Stimulated activated CD4-positive, alpha-beta T cell treated with anti-CD3 and anti-CD28 coated beads, Interleukin-4, amount 100 ng/mL, for 24 hours (primary cell): ENCODE measurements around the gene RPL13A.
"Not testable (repeated sequence)": the region's sequence is repeated elsewhere in the genome, so short reads cannot be mapped to it uniquely, and the experiment has no call there.

Experiments
- DNase-seq: peaks from one replicate; pipeline ENCODE4 v3.0.0-alpha.2; 2020

The RPL13A gene

DNA sequence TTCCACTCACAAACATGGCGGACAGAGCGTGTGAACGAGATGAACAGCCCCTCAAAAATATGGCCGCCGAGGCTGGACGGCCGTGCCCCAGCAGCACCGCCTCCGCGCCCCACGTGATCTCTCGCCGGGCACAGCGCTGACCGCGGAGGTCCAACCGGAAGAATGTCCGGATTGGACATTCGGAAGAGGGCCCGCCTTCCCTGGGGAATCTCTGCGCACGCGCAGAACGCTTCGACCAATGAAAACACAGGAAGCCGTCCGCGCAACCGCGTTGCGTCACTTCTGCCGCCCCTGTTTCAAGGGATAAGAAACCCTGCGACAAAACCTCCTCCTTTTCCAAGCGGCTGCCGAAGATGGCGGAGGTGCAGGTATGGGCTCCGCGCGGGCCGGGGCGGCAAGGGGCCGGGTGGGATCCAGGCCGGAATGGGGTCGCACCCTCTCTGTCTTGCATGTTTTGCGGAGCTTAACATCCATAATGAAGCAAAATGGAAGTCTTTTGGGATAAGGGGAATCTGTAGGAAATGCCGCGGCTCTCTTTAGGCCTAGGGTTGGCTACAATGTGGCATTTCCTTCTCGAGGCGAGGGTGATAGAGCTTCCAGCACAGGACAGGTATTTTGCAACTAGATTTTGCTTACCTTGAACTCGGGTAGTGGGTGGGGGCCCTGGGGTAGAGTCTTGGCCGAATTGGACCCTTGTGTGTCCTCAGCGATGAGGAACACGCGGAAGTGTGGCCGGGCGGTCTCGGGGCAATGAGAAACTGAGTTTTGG, at the start of gene RPL13A:
RPL13A (plus strand) TSS at position 332 of the 769 bp plus-strand sequence; CDS start at position 354, 22 bp downstream.
- DNase-seq = peak; percentile 100

GRCh38 chr19:49438261-49438660, 49.1 kb upstream of the RPL13A start:
- no peak for DNase-seq

DNA sequence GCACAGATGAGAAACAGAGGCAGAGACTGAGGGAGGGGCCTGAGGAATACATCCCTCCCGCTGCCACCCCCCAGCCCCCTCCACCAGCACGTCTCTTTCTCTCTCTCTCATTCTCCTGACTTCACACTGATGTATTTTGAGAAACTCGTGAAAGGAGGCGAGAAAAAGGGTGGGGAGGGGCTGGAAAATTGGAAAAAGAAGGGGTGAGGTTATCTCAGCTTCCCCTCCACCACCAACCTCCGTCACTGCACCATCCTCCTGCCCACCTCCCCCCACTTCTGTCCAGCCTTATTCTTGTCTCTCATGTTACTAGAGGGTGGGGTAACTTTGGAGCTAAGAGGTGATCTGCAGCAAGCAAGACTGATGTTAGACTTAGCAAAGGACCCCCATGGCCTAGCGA, 47.6 kb upstream of the RPL13A start:
- DNase-seq = no peak

DNA sequence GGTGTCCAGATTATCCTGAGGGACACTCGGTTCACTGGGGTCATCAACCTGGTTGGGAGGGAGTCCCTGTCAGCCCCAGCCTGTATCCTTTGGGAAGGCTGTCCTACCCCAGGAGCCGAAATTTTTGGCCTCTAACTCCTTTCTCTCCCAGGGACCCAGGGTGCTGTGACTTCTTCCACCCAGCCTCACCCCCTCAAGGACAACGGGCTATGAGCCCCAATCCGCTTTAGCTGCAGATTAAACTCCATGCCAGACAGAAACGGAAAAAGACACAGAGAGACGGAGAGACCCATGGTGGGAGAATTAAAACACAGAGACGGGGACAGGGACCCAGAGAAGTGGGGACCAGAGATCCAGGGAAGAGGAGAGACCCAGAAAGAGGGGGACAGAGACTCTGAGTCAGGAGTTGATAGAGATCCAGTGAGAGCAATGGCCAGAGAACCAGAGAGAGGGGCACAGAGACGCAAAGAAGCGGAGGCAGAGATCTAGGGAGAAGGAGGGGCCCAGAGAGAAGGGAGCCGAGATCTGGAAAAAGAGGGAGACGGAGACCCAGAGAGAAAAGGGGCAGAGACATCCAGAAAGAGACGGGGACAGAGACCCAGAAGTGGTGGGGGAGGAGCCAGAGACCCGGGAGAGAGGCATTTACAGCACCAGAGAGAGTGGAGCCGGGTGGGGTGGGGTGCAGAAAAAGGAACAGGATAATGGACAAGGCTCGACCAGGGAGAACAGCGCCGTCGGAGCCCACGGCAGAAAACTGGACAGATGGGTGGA, 46.8 kb upstream of the RPL13A start:
- no peak for DNase-seq

DNA sequence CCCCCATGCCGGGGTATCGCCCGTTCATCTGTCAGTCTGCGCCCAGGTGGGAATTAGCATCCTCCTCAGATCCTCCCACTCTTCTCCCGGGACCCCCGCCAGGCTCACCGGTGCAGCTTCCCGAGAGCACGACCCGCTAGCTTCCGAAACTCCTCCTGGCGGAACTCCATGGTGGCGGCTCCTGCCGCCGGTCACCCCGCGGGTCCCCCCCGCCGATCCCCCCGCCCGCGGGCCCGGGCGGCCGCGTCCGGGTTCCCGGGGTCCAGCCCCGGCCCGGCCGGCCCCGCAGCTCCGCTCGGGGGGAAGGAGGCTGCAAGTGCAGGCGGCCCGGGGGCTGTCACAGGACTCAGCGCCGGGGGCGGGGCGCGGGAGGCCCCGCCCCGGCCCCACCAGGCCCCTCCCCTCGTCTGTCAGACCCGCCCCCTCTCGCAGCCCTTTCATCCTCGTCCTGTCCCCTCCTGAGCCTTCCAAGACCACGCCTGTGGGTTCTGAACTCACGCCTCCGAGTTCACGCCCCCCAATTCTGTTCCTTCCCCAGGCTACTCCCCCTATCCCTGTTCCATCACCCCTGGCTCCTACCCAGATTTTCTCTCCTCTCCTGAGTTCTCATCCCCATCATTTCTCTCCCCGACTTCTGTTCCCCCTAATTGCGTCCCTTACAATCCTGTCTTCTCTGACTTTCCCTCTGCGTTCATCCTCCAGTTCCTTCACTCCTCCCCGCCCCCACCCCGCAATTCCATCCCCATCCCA, 46.0 kb upstream of the RPL13A start, which contains the start of gene SLC17A7:
SLC17A7 (minus strand) TSS at position 318 of the 750 bp plus-strand sequence; CDS start at position 170, 148 bp downstream.
- peak; percentile 35 for DNase-seq

- DNase-seq = no peak
Measured at GRCh38 chr19:49441960-49442350, 45.5 kb upstream of the RPL13A start.

- DNase-seq = no peak
Measured at GRCh38 chr19:49442354-49442753, 45.1 kb upstream of the RPL13A start.

- DNase-seq = peak; percentile 63
Measured at GRCh38 chr19:49442771-49443365, 44.5 kb upstream of the RPL13A start.

- DNase-seq = peak; percentile 95
Measured at GRCh38 chr19:49443366-49444099, 43.9 kb upstream of the RPL13A start.

DNA sequence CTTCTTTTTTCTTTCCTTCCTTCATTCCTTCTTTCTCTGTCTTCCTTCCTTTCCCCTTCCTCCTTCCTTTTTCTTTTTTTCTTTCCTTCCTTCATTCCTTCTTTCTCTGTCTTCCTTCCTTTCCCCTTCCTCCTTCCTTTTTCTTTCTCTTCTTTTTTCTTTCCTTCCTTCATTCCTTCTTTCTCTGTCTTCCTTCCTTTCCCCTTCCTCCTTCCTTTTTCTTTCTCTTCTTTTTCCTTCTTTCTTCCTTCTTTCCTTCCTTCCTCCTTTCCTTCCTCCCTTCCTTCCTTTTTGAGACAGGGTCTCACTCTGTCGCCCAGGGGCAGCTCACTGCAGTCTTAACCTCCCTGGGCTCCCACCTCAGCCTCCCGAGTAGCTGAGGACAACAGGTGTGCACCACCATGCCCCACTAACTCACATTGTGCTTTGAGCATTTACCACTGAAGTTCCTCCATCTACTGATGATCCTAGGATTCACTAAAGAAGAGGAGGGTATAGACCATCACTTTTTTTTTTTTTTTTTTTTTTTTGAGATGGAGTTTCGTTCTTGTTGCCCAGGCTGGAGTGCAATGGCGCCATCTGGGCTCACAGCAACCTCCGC, 43.2 kb upstream of the RPL13A start:
- DNase-seq = not testable (repeated sequence)

GRCh38 chr19:49445997-49446396, 41.4 kb upstream of the RPL13A start:
- no peak for DNase-seq

DNA sequence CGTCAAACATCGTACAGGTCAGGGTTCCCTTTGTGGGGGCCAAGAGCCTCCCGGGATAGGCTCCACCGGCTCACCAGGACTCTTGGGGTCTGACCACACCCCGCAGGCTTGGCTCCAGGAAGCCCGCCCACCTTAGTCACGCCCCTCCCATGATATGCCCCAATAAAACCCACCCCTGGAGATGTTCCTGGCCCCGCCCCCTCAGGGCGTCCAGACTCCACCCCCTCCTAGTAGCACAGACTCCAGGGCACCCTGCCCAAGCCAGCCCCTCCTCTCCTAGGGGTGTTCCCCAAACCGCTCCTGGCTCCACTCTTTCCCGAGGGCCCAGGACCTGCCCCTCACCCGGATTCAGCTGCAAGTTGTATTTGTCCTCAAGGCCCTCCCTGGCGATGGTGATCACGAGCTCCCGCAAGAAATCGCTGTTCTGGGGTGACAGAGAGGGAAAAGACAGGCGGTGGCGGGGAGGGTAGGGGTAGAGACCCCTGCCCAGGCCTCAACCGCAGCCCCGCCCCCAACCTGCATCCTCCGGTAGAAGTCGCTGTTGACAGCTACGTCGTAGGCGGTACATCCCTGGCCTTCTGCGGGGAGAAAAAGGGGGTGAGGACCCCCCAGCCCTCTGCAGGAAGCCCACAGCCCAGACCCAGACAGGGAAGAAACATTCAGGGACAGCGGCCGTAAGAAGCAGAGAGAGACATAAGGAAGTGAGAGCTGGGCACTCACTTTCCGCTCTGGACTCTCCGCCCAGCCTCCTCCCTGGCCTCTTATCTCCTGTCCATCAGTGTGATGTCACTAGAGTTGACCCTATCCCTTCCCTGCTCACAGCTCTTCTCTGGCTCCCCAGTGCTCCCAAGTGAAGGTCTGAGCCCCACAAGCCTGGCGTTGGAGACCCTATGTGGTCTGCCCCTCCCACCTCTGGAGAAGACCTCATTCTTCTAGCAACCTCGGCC, 39.6 kb upstream of the RPL13A start:
- DNase-seq = peak; percentile 18

DNA sequence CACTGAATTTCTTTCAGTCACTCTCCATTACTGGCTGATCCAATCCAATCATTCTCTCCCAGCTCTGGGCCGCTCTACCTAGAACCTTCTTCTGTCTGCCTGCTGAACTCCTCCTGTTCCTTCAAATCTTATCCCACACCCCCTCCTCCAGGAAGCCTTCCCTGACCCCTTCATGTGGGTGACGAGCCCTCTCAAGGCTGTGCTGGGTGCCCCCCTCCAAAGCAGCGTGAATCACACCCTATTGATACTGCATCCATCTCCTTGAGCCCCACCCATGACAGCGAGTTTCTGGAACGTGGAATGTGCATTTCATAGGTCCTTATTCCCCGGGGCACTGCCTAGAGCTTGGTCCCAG, 39.0 kb upstream of the RPL13A start:
- no peak for DNase-seq

- DNase-seq = no peak
Measured at GRCh38 chr19:49450405-49450804, 37.0 kb upstream of the RPL13A start.

DNA sequence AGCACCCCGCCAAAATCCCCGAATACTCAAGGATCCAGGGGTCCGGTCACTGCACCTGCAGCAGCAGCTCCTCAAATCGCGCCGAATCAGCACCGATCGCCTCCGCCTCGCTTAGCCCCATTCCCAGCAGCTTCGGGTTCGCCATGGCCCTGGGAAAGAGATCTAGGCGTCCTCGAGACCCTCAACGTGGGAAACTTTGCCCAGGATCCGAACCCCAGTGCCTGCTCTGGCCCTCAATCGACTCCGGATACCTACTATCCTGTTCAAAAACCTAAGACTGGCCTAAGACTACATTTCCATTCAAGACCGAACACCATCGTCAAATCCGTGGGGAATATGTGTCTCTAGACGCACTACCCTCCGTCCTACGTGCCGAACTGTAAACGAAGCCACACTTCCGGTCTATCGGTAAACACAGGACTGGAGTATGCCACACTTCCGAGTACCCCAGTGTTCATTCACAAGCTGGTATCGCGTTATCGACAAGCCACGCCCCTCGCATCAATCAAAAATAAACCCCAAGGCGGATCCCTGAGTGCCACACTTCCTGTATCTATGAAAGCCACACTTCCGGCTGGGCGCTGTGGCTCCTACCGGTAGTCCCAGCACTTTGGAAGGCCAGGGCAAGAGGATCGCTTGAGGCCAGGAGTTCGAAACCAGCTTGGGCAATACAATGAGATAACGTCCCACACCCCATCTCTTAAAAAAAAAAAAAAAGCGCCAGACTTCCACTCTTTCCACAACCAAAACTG, 35.8 kb upstream of the RPL13A start, which contains the start of gene PIH1D1:
PIH1D1 (minus strand) TSS at position 385 of the 752 bp plus-strand sequence; CDS start at position 145, 240 bp downstream.
- peak; percentile 97 for DNase-seq

- peak; percentile 98 for DNase-seq
Measured at GRCh38 chr19:49453013-49453756, 34.2 kb upstream of the RPL13A start, which contains the start of gene ALDH16A1. Gene ALDH16A1, plus strand, starts transcription at chr19:49453225. Its CDS starts 107 bp downstream, at chr19:49453332.

GRCh38 chr19:49453757-49454240, 33.6 kb upstream of the RPL13A start:
- DNase-seq = no peak

GRCh38 chr19:49455773-49456172, 31.6 kb upstream of the RPL13A start:
- no peak for DNase-seq

DNA sequence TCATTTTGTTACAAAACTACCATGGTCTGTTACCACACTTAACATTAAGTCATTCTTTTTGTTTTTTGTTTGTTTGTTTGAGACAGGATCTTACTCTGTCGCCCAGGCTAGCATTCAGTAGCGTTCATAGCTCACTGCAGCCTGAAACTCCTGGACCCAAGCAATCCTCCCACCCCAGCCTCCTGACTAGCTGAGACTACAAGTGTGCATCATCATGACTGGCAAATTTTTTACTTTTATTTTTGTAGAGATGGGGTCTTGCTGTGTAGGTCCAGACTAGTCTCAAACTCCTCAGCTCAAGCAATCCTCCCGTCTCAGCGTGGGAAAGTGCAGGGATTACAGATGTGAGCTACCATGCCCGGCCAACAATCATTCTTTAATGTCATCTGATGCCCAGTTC, 31.1 kb upstream of the RPL13A start:
- no peak for DNase-seq
